NCI-H510A treated with DMSO at 0.1 percent for 48 hours (cell line): ENCODE results near the gene COTL1.

Experiments
- DNase-seq: peaks from one replicate; lab custom pipeline; 2025; lab: John Stamatoyannopoulos, UW

The COTL1 gene

GRCh38 chr16:84548971-84549844, 68.7 kb downstream of the COTL1 start:
- DNase-seq: no peak

- no peak for DNase-seq
Measured at GRCh38 chr16:84548508-84548907, 69.4 kb downstream of the COTL1 start.

GRCh38 chr16:84547546-84548061, 70.3 kb downstream of the COTL1 start:
- DNase-seq: peak; percentile 86

GRCh38 chr16:84546669-84547545, 71.0 kb downstream of the COTL1 start:
- DNase-seq: no peak

- no peak for DNase-seq
Measured at GRCh38 chr16:84545114-84545737, 72.7 kb downstream of the COTL1 start.

GRCh38 chr16:84544031-84544773, 73.7 kb downstream of the COTL1 start:
- DNase-seq: no peak

GRCh38 chr16:84543253-84543652, 74.6 kb downstream of the COTL1 start:
- DNase-seq: no peak

- no peak for DNase-seq
Measured at GRCh38 chr16:84541999-84542817, 75.7 kb downstream of the COTL1 start.

GRCh38 chr16:84540194-84540593, 77.7 kb downstream of the COTL1 start:
- DNase-seq: no peak

GRCh38 chr16:84538222-84538840, 79.5 kb downstream of the COTL1 start:
- no peak for DNase-seq

- DNase-seq: no peak
Measured at GRCh38 chr16:84537491-84538151, 80.3 kb downstream of the COTL1 start.

GRCh38 chr16:84535851-84536250, 82.0 kb downstream of the COTL1 start:
- DNase-seq: no peak

GRCh38 chr16:84535408-84535807, 82.5 kb downstream of the COTL1 start:
- no peak for DNase-seq

- no peak for DNase-seq
Measured at GRCh38 chr16:84534815-84535214, 83.1 kb downstream of the COTL1 start.

- DNase-seq: no peak
Measured at GRCh38 chr16:84532855-84533486, 84.9 kb downstream of the COTL1 start.

GRCh38 chr16:84532291-84532724, 85.6 kb downstream of the COTL1 start:
- no peak for DNase-seq

GRCh38 chr16:84531671-84532111, 86.2 kb downstream of the COTL1 start:
- DNase-seq: peak; percentile 85

- DNase-seq: no peak
Measured at GRCh38 chr16:84530590-84530989, 87.3 kb downstream of the COTL1 start.

- no peak for DNase-seq
Measured at GRCh38 chr16:84529607-84530006, 88.3 kb downstream of the COTL1 start.
